ENCODE data around the gene KLK3. TPM values are rescaled to one million over a fixed set of nuclear protein-coding genes. Genes with fewer than 3 reads are reported as not detected.

The KLK3 gene
- total RNA-seq, 1 donor from 2014 or later: not detected

DNA sequence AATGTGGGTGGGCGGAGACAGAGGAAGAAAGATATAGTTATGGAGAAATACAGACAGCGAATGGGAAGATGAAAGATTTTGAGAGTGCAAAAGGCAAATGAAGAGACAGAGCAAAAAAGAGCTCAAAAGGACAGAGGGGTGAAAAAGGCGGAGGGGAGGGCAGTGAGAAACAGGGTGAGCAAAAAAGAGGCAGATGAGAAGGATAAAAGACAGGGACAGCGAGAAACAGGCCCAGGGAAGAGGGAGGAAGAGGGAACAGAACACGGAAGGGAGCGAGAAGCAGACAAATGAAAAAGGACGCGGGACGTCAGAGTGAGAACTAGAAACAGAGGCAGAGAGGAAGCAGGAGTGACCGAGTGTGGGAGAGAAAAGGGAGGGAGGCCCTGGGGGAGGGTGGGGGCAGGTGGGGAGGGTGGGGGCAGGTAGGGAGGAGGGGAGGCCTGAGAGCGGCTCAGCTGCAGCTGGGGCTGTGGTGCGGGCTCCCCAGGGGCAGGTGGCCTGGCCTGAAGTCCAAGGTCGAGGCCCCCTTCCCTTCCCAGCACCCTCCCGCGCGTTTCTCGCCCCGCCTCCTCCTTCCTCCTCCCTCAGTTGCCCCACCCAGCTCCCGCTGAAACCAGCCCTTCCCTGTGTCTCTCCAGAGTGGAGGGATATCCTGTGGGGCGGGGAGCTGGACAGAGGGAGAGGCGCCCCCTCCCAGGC, 34.0 kb upstream of the KLK3 start:
- no peak for DNase-seq (ENCODE audit: low spot score)
- peak overlapping the region; percentile 83 for H3K4me3 Mint-ChIP-seq (ENCODE audit: unreplicated experiment)
- peak overlapping the region; percentile 76 for H3K27ac Mint-ChIP-seq (ENCODE audit: unreplicated experiment)
- H3K27me3 Mint-ChIP-seq (ENCODE audit: unreplicated experiment): peaks cover 20% of the 10 kb centered on the region
- no peaks in the 10 kb centered on the region for H3K9me3 Mint-ChIP-seq (ENCODE audit: unreplicated experiment)
- TF ChIP-seq, protein P1, sequence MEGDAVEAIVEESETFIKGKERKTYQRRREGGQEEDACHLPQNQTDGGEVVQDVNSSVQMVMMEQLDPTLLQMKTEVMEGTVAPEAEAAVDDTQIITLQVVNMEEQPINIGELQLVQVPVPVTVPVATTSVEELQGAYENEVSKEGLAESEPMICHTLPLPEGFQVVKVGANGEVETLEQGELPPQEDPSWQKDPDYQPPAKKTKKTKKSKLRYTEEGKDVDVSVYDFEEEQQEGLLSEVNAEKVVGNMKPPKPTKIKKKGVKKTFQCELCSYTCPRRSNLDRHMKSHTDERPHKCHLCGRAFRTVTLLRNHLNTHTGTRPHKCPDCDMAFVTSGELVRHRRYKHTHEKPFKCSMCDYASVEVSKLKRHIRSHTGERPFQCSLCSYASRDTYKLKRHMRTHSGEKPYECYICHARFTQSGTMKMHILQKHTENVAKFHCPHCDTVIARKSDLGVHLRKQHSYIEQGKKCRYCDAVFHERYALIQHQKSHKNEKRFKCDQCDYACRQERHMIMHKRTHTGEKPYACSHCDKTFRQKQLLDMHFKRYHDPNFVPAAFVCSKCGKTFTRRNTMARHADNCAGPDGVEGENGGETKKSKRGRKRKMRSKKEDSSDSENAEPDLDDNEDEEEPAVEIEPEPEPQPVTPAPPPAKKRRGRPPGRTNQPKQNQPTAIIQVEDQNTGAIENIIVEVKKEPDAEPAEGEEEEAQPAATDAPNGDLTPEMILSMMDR (IDR thresholded peaks at IDR 0.05; ENCODE audit: unreplicated experiment): no peak
- H3K36me3 Mint-ChIP-seq (ENCODE audit: low read depth, unreplicated experiment): peaks cover 4% of the 10 kb centered on the region
- H3K4me1 Mint-ChIP-seq (ENCODE audit: unreplicated experiment): peaks cover 11% of the 10 kb centered on the region

DNA sequence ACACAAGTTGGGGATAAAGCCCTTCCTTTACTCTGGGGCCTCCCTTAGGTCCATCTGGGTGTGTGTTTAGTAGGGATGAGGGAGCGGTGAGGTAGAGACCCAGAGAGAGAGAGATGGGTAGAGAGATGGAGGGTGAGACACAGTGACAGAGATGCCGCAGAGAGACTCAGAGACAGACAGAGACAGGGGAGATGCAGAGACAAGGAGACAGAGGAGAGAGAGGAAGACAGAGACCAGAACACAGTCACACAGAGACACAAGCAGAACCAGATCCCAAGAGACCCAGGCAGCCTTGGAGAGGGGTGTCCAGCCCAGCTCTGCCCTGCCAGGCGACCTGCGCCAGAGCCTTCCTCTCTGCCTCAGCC, 33.5 kb upstream of the KLK3 start:
- Mint-ChIP-seq H3K27me3 (ENCODE audit: unreplicated experiment) (peaks cover 22% of the 10 kb centered on the region), H3K4me1 (ENCODE audit: unreplicated experiment) (peaks cover 11% of the 10 kb centered on the region), H3K4me3 (ENCODE audit: unreplicated experiment) (no peak overlapping the region), H3K36me3 (ENCODE audit: low read depth, unreplicated experiment) (peaks cover 4% of the 10 kb centered on the region), H3K9me3 (ENCODE audit: unreplicated experiment) (peaks cover 3% of the 10 kb centered on the region), H3K27ac (ENCODE audit: unreplicated experiment) (no peak overlapping the region)
- DNase-seq (ENCODE audit: low spot score): no peak
- TF ChIP-seq, protein P1 (IDR thresholded peaks at IDR 0.05; ENCODE audit: unreplicated experiment): no peak

DNA sequence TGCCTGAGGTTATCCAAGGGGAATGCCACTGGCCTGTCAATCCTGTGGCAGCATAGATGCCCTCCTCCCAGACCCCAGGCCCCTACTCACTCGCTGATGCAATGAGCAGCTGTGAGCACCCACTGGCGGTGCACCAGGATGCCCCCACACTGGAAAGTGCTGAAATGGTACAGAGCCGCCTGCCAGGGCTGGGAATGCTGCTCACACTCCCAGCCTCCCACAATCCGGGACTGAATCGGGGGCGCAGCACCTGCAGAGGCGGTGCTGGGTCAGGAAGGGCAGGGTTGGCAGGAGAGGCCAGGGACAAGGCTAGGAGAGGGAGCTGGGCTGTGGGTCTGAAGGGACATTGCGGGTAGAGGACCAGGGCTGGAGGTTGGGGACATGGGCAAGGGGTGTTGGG, 33.1 kb upstream of the KLK3 start:
- DNase-seq (ENCODE audit: low spot score): no peak
- TF ChIP-seq, protein P1 (IDR thresholded peaks at IDR 0.05; ENCODE audit: unreplicated experiment): no peak
- Mint-ChIP-seq H3K9me3 (ENCODE audit: unreplicated experiment) (peaks cover 6% of the 10 kb centered on the region), H3K4me1 (ENCODE audit: unreplicated experiment) (peaks cover 11% of the 10 kb centered on the region), H3K27ac (ENCODE audit: unreplicated experiment) (no peak overlapping the region), H3K27me3 (ENCODE audit: unreplicated experiment) (peaks cover 23% of the 10 kb centered on the region), H3K36me3 (ENCODE audit: low read depth, unreplicated experiment) (peaks cover 4% of the 10 kb centered on the region), H3K4me3 (ENCODE audit: unreplicated experiment) (no peak overlapping the region)

DNA sequence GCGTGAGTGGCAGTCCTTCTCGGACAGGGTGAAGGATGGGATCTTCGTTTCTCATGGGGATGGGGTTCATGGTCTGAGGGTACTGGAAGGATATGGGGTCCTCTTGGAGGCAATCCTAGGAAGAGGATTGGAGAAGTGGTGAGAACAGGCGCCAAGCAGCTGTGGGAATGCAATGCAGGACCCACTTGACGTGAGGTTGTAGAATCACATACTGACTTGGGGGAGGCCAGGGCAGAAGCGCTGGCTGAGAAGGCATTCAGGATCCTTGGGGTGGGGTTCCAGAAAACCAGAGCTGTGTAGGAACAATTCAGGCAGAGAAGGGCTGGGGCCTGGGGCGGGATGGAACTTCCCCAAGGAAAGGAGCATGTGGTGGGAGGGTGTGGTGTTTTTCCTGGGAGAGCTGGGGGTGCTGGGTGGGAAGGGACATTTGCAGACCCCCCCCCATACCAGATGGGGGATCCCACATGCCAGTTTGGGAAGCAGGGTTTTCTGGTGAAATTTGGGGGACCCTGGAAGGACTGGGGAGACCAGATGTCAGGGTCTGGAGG, 32.0 kb upstream of the KLK3 start:
- Mint-ChIP-seq H3K36me3 (ENCODE audit: low read depth, unreplicated experiment) (peaks cover 4% of the 10 kb centered on the region), H3K27ac (ENCODE audit: unreplicated experiment) (no peak overlapping the region), H3K27me3 (ENCODE audit: unreplicated experiment) (peaks cover 24% of the 10 kb centered on the region), H3K4me1 (ENCODE audit: unreplicated experiment) (peaks cover 11% of the 10 kb centered on the region), H3K9me3 (ENCODE audit: unreplicated experiment) (peaks cover 6% of the 10 kb centered on the region), H3K4me3 (ENCODE audit: unreplicated experiment) (no peak overlapping the region)
- DNase-seq (ENCODE audit: low spot score): no peak
- TF ChIP-seq, protein P1 (IDR thresholded peaks at IDR 0.05; ENCODE audit: unreplicated experiment): no peak

DNA sequence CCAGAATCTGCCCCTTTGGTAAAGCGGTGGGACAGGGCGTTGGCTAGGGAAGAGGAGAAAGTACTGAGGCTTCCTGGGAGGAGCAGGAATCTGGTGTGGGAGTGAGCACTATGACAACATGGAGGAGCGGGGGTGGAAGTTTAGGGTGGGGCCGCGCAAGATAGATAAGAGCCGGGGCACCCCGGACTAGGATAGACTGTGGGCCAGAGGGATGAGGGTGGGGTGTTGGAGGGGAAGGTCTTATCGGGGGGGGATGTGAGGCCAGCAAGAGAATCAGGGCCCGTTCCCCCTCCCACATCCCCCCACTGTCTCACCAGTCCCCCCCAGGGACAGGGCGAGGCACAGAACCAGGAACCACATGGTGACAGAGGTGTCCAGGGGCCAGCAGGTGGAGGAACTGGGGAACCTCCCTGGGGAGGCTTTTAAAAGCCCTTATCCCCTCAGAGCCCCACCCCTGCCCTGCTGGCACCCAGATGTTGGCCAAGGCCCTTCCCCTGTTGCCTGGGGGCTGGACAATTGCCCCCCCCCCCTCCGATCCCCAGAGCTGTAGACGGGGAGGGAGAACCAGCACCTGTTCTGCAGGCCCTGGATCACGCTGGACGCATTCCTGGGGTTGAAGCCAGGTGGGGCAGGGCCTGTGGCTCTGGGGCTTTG, 31.2 kb upstream of the KLK3 start, which contains the start of gene KLK1:
TSS of gene KLK1 (minus strand) at position 399 of the 654 bp plus-strand sequence. CDS start at position 360, 39 bp downstream.
- no peak for DNase-seq (ENCODE audit: low spot score)
- TF ChIP-seq, protein P1 (IDR thresholded peaks at IDR 0.05; ENCODE audit: unreplicated experiment): no peak
- Mint-ChIP-seq H3K9me3 (ENCODE audit: unreplicated experiment) (peaks cover 6% of the 10 kb centered on the region), H3K27ac (ENCODE audit: unreplicated experiment) (no peak within 1 kb of the TSS), H3K36me3 (ENCODE audit: low read depth, unreplicated experiment) (peaks cover 4% of the 10 kb centered on the region), H3K4me3 (ENCODE audit: unreplicated experiment) (no peak within 1 kb of the TSS), H3K4me1 (ENCODE audit: unreplicated experiment) (peaks cover 11% of the 10 kb centered on the region), H3K27me3 (ENCODE audit: unreplicated experiment) (peaks cover 24% of the 10 kb centered on the region)

Measured in endothelial cell (in vitro differentiated cells).